ENCODE data around the gene NIBAN1. TPM values are rescaled to one million over a fixed set of nuclear protein-coding genes. Genes with fewer than 3 reads are reported as not detected.

NIBAN1 gene
- total RNA-seq, 1 donor from 2014 or later: 8.8 TPM

- TF ChIP-seq CTCF (IDR thresholded peaks at IDR 0.05; ENCODE audit: insufficient read depth, low read depth, low read length): no peak
- TF ChIP-seq EZH2 (IDR thresholded peaks at IDR 0.05; ENCODE audit: insufficient read depth, low read length): no peak
- Histone ChIP-seq H3K79me2 (ENCODE audit: insufficient read depth, low read length) (no peaks in the 10 kb centered on the region), H4K20me1 (ENCODE audit: insufficient read depth, low read length) (no peaks in the 10 kb centered on the region), H3K4me1 (ENCODE audit: insufficient read depth, low read length) (no peaks in the 10 kb centered on the region), H3K4me3 (ENCODE audit: insufficient read depth, low read depth, low read length) (no peak overlapping the region), H3K4me2 (ENCODE audit: low read length) (no peak overlapping the region), H3K9me3 (ENCODE audit: insufficient read depth, low read depth, low read length) (no peaks in the 10 kb centered on the region), H3K9ac (ENCODE audit: low read length) (no peak overlapping the region), H2AFZ (ENCODE audit: low read depth, low read length) (no peak overlapping the region), H3K27me3 (ENCODE audit: insufficient read depth, low read length) (no peaks in the 10 kb centered on the region), H3K36me3 (ENCODE audit: insufficient read depth, low read length) (no peaks in the 10 kb centered on the region), H3K27ac (ENCODE audit: low read depth, low read length) (no peak overlapping the region)
- Mint-ChIP-seq H3K27me3 (ENCODE audit: low read depth, unreplicated experiment) (peaks cover 2% of the 10 kb centered on the region), H3K4me3 (ENCODE audit: unreplicated experiment) (no peak overlapping the region), H3K4me1 (ENCODE audit: low read depth, unreplicated experiment) (no peaks in the 10 kb centered on the region), H3K9me3 (ENCODE audit: unreplicated experiment) (no peaks in the 10 kb centered on the region), H3K27ac (ENCODE audit: unreplicated experiment) (no peak overlapping the region), H3K36me3 (ENCODE audit: low read depth, unreplicated experiment) (peaks cover 2% of the 10 kb centered on the region)
- FAIRE-seq: no peak
- DNase-seq (ENCODE audit: low read depth): no peak
Measured at GRCh38 chr1:184933944-184934343, 40.4 kb downstream of the NIBAN1 start.

DNA sequence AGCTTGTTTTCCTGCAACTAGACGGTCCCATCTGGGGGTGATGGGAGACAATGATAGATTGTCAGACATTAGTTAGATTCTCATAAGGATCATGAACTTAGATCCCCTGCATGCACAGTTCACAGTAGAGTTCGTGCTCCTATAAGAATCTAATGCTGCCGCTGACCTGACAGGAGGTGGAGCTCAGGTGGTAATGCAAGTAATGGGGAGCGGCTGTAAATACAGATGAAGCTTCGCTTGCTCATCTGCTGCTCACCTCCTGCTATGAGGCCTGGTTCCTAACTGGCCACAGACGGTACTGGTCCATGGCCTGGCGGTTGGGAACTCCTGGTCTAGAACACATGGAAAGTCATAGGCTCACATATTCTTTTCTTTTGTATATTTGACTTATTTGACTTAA is 42.0 kb downstream of the NIBAN1 start:
- Histone ChIP-seq H2AFZ (ENCODE audit: low read depth, low read length) (no peak overlapping the region), H3K79me2 (ENCODE audit: insufficient read depth, low read length) (no peaks in the 10 kb centered on the region)

More for the DNA sequence above, 42.0 kb downstream of the NIBAN1 start:
- TF ChIP-seq CTCF (IDR thresholded peaks at IDR 0.05; ENCODE audit: insufficient read depth, low read depth, low read length): no peak
- no peak for TF ChIP-seq EZH2 (IDR thresholded peaks at IDR 0.05; ENCODE audit: insufficient read depth, low read length)
- Mint-ChIP-seq H3K4me3 (ENCODE audit: unreplicated experiment) (no peak overlapping the region), H3K27me3 (ENCODE audit: low read depth, unreplicated experiment) (peaks cover 2% of the 10 kb centered on the region), H3K27ac (ENCODE audit: unreplicated experiment) (no peak overlapping the region), H3K4me1 (ENCODE audit: low read depth, unreplicated experiment) (no peaks in the 10 kb centered on the region), H3K9me3 (ENCODE audit: unreplicated experiment) (no peaks in the 10 kb centered on the region), H3K36me3 (ENCODE audit: low read depth, unreplicated experiment) (peaks cover 2% of the 10 kb centered on the region)
- Histone ChIP-seq H3K36me3 (ENCODE audit: insufficient read depth, low read length) (no peaks in the 10 kb centered on the region), H3K4me3 (ENCODE audit: insufficient read depth, low read depth, low read length) (no peak overlapping the region), H3K27ac (ENCODE audit: low read depth, low read length) (no peak overlapping the region), H3K9me3 (ENCODE audit: insufficient read depth, low read depth, low read length) (no peaks in the 10 kb centered on the region), H3K4me1 (ENCODE audit: insufficient read depth, low read length) (no peaks in the 10 kb centered on the region), H3K4me2 (ENCODE audit: low read length) (no peak overlapping the region), H3K27me3 (ENCODE audit: insufficient read depth, low read length) (no peaks in the 10 kb centered on the region), H4K20me1 (ENCODE audit: insufficient read depth, low read length) (no peaks in the 10 kb centered on the region), H3K9ac (ENCODE audit: low read length) (no peak overlapping the region)
- FAIRE-seq: no peak
- no peak for DNase-seq (ENCODE audit: low read depth)
